GM23338 (cell line): ENCODE measurements around the gene UCHL1. TPM values are rescaled to one million over a fixed set of nuclear protein-coding genes. Genes with fewer than 3 reads are reported as not detected.

Source experiments
- ATAC-seq: fragments of 200-7000 bp; cut with Tn5 transposase; 3 replicates; pipeline ENCODE4 v1.9.1; 2020
- DNase-seq: peaks from one replicate; pipeline ENCODE4 v3.0.0-alpha.2; 2015; ENCODE audit warnings: low spot score
- H2AFZ ChIP-seq: fragments of 200-600 bp; sonication (generic); 2 replicates; pipeline ENCODE4 v1.8.0; 2016; ENCODE audit warnings: antibody characterized with exemption, mild to moderate bottlenecking, moderate library complexity
- H3F3A ChIP-seq: fragments of 200-600 bp; sonication (generic); replicated peaks from 2 replicates; pipeline ENCODE4 v1.8.0; 2017; ENCODE audit warnings: antibody characterized with exemption, mixed run types, low read depth
- H3K27ac ChIP-seq: fragments of 200-600 bp; sonication (generic); 2 replicates; pipeline ENCODE4 v1.6.1; 2016; ENCODE audit warnings: low read depth
- H3K27me3 ChIP-seq: fragments of 200-600 bp; sonication (generic); 2 replicates; pipeline ENCODE4 v1.8.0; 2016; ENCODE audit warnings: mild to moderate bottlenecking, mixed run types, moderate library complexity; ENCODE audit not compliant: insufficient read depth
- H3K36me3 ChIP-seq: fragments of 200-600 bp; sonication (generic); 2 replicates; pipeline ENCODE4 v1.8.0; 2016; ENCODE audit warnings: mild to moderate bottlenecking; ENCODE audit not compliant: insufficient read depth
- H3K4me1 ChIP-seq: fragments of 200-600 bp; sonication (generic); 2 replicates; pipeline ENCODE4 v1.8.0; 2016; ENCODE audit warnings: mild to moderate bottlenecking, moderate library complexity; ENCODE audit not compliant: insufficient read depth
- H3K4me2 ChIP-seq: fragments of 200-600 bp; sonication (generic); 2 replicates; pipeline ENCODE4 v1.7.1; 2017; ENCODE audit warnings: mixed run types
- H3K4me3 ChIP-seq: fragments of 200-600 bp; sonication (generic); 2 replicates; pipeline ENCODE4 v1.6.1; 2016; ENCODE audit warnings: mixed run types
- H3K79me2 ChIP-seq: fragments of 200-600 bp; sonication (generic); replicated peaks from 2 replicates; pipeline ENCODE4 v1.8.0; 2017; ENCODE audit warnings: mild to moderate bottlenecking; ENCODE audit not compliant: insufficient read depth
- H3K9me2 ChIP-seq: fragments of 200-600 bp; sonication (generic); 2 replicates; pipeline ENCODE4 v1.8.0; 2017; ENCODE audit not compliant: insufficient read depth
- H4K20me1 ChIP-seq: fragments of 200-600 bp; sonication (generic); replicated peaks from 2 replicates; pipeline ENCODE4 v1.8.0; 2017; ENCODE audit warnings: mild to moderate bottlenecking; ENCODE audit not compliant: insufficient read depth
- H3K27ac Mint-ChIP-seq: 2 replicates; pipeline ENCODE4 v1.8.0; 2020; ENCODE audit warnings: inconsistent platforms, mild to moderate bottlenecking, moderate library complexity, mixed read lengths
- H3K27me3 Mint-ChIP-seq: 3 replicates; pipeline ENCODE4 v1.8.0; 2022; ENCODE audit warnings: low read depth, mild to moderate bottlenecking, moderate library complexity, mixed read lengths, inconsistent platforms; ENCODE audit not compliant: insufficient read depth, poor library complexity
- H3K36me3 Mint-ChIP-seq: 3 replicates; pipeline ENCODE4 v1.8.0; 2021; ENCODE audit warnings: low read depth, mild to moderate bottlenecking, inconsistent platforms, moderate library complexity, mixed read lengths
- H3K4me1 Mint-ChIP-seq: 3 replicates; pipeline ENCODE4 v1.8.0; 2020; ENCODE audit warnings: mild to moderate bottlenecking, inconsistent platforms, mixed read lengths
- H3K4me3 Mint-ChIP-seq: 3 replicates; pipeline ENCODE4 v1.8.0; 2021; ENCODE audit warnings: moderate library complexity, mild to moderate bottlenecking, inconsistent platforms, mixed read lengths
- H3K9me3 Mint-ChIP-seq: 3 replicates; pipeline ENCODE4 v1.8.0; 2020; ENCODE audit warnings: moderate library complexity, mild to moderate bottlenecking, inconsistent platforms, mixed read lengths
- CREB1 ChIP-seq: fragments of 250-450 bp; sonication (Bioruptor Pico); IDR thresholded peaks from 2 replicates; pipeline ENCODE4 v1.5.0; 2020; ENCODE audit warnings: low read depth, mild to moderate bottlenecking, moderate library complexity
- EZH2 ChIP-seq: fragments of 200-600 bp; sonication (generic); IDR thresholded peaks from one replicate; pipeline ENCODE4 v1.8.0; 2017; ENCODE audit warnings: antibody characterized with exemption, mild to moderate bottlenecking, low read depth; ENCODE audit not compliant: unreplicated experiment
- POLR2AphosphoS5 ChIP-seq: IDR thresholded peaks from 2 replicates; pipeline ENCODE4 v1.6.1; 2016; ENCODE audit warnings: antibody characterized with exemption, low read depth
- REST ChIP-seq: IDR thresholded peaks from one replicate; pipeline ENCODE4 v1.6.1; 2018; ENCODE audit warnings: antibody characterized with exemption; ENCODE audit not compliant: unreplicated experiment
- ZNF114 ChIP-seq: fragments of 250-450 bp; sonication (Bioruptor Pico); IDR thresholded peaks from 2 replicates; pipeline ENCODE4 v1.5.0; 2020; ENCODE audit warnings: mild to moderate bottlenecking, moderate library complexity
- ZNF331 ChIP-seq: fragments of 250-450 bp; sonication (Bioruptor Pico); IDR thresholded peaks from 2 replicates; pipeline ENCODE4 v1.5.0; 2020; ENCODE audit warnings: low read depth, mild to moderate bottlenecking, moderate library complexity
- ZNF462 ChIP-seq: fragments of 250-450 bp; sonication (Bioruptor Pico); IDR thresholded peaks from 2 replicates; pipeline ENCODE4 v1.5.0; 2020; ENCODE audit warnings: mild to moderate bottlenecking, moderate library complexity
- polyA plus RNA-seq: library from polyadenylated mRNA; unstranded; fragments of >200 nt; fragmentation: Nextera tagmentation; extraction: Ambion mirVana; gene quantifications from 2 replicates; pipeline ENCODE4 v1.2.1, GENCODE V29; 2016
- total RNA-seq: library from RNA; depleted of rRNA; stranded (reverse); fragments of >200 nt; shearing (Covaris generic); gene quantifications from 2 replicates; pipeline ENCODE4 v1.2.3, GENCODE V29; 2014

Gene UCHL1
- total and polyA plus RNA-seq, 2 experiments from 2014 or later, result 998 to 1,758 TPM

GRCh38 chr4:41209901-41210300, 46.8 kb upstream of the UCHL1 start:
- Histone ChIP-seq H3F3A (0 out of 2 replicates have a peak, but pooled peaks cover 3% of the 10 kb centered on the region), H3K4me3 (no peak overlapping the region), H3K36me3 (no peaks in the 10 kb centered on the region), H3K79me2 (peaks cover 88% of the 10 kb centered on the region), H3K4me1 (peaks cover 40% of the 10 kb centered on the region), H4K20me1 (peaks cover 30% of the 10 kb centered on the region), H3K27me3 (peaks cover 13% of the 10 kb centered on the region; the same call in 1 of the 2 replicates), H3K27ac (no peak overlapping the region), H3K9me2 (no peaks in the 10 kb centered on the region), H2AFZ (no peak overlapping the region), H3K4me2 (no peak overlapping the region)
- ATAC-seq, result no peak
- no peak for TF ChIP-seq CREB1 (CRISPR knock-in tag)
- H3K27ac Mint-ChIP-seq, result no peak overlapping the region
- no peak overlapping the region for H3K4me3 Mint-ChIP-seq
- no peaks in the 10 kb centered on the region for H3K9me3 Mint-ChIP-seq
- no peaks in the 10 kb centered on the region; the same call in 2 of the 3 replicates for H3K36me3 Mint-ChIP-seq
- DNase-seq, result no peak
- peaks cover 38% of the 10 kb centered on the region for H3K4me1 Mint-ChIP-seq
- peaks cover 15% of the 10 kb centered on the region for H3K27me3 Mint-ChIP-seq

GRCh38 chr4:41211951-41212615, 44.6 kb upstream of the UCHL1 start:
- Mint-ChIP-seq H3K9me3 (no peaks in the 10 kb centered on the region), H3K27ac (no peak overlapping the region), H3K36me3 (no peaks in the 10 kb centered on the region; the same call in 2 of the 3 replicates), H3K4me3 (peak overlapping the region; percentile 88), H3K27me3 (peaks cover 24% of the 10 kb centered on the region), H3K4me1 (peaks cover 42% of the 10 kb centered on the region)
- TF ChIP-seq ZNF114 (CRISPR knock-in tag), result no peak
- TF ChIP-seq REST, result no peak
- TF ChIP-seq POLR2AphosphoS5, result no peak
- TF ChIP-seq EZH2, result no peak
- TF ChIP-seq ZNF331 (CRISPR knock-in tag), result no peak
- TF ChIP-seq ZNF462 (CRISPR knock-in tag), result no peak
- H3K4me3 ChIP-seq, result peak overlapping the region; percentile 89; the same call in 1 of the 2 replicates
- peaks cover 13% of the 10 kb centered on the region; the same call in 1 of the 2 replicates for H3K27me3 ChIP-seq
- H3K4me1 ChIP-seq, result peaks cover 39% of the 10 kb centered on the region
- H3K79me2 ChIP-seq, result peaks cover 66% of the 10 kb centered on the region
- no peaks in the 10 kb centered on the region for H3K9me2 ChIP-seq
- H3F3A ChIP-seq, result peaks cover 15% of the 10 kb centered on the region; the same call in 1 of the 2 replicates
- no peak for ATAC-seq
- no peak for DNase-seq
- H3K36me3 ChIP-seq, result no peaks in the 10 kb centered on the region
- peaks cover 29% of the 10 kb centered on the region for H4K20me1 ChIP-seq
- no peak overlapping the region for H2AFZ ChIP-seq
- H3K27ac ChIP-seq, result no peak overlapping the region
- peak overlapping the region; percentile 87; the same call in 1 of the 2 replicates for H3K4me2 ChIP-seq
